ENCODE results near the gene FYB1. TPM values are rescaled to one million over a fixed set of nuclear protein-coding genes. Genes with fewer than 3 reads are reported as not detected.

FYB1 gene
- total and polyA plus RNA-seq, 2 donors (not counting 1 experiment from before 2014, with no cell fraction given), result not detected

GRCh38 chr5:39114155-39114554, 105.2 kb downstream of the FYB1 start:
- no peak overlapping the region for H3K9ac ChIP-seq (ENCODE audit: insufficient read depth, low read length)
- no peak for DNase-seq (ENCODE audit: low read depth in 2 of 2)
- H3K27me3 ChIP-seq (ENCODE audit: control insufficient read depth, insufficient read depth, low read length), result no peaks in the 10 kb centered on the region
- H3K4me3 ChIP-seq (replicated peaks in 1 of 4; ENCODE audit: control extremely low read depth in 1 of 4, insufficient read depth in 1 of 4, low read depth in 3 of 4, low read length in 4 of 4), result no peak overlapping the region
- H3K4me1 ChIP-seq (ENCODE audit: control insufficient read depth, extremely low read depth, insufficient read depth, low read length), result no peaks in the 10 kb centered on the region
- H3K79me2 ChIP-seq (ENCODE audit: control insufficient read depth, insufficient read depth, low read length), result no peaks in the 10 kb centered on the region
- H3K4me2 ChIP-seq (ENCODE audit: extremely low read depth, insufficient read depth, low read length), result no peak overlapping the region
- H4K20me1 ChIP-seq (ENCODE audit: control insufficient read depth, extremely low read depth, insufficient read depth, low read length), result no peaks in the 10 kb centered on the region
- no peaks in the 10 kb centered on the region for H3K9me3 ChIP-seq (ENCODE audit: control insufficient read depth, insufficient read depth, low read depth, low read length)
- no peak overlapping the region for H3K27ac ChIP-seq (ENCODE audit: insufficient read depth, low read length)
- TF ChIP-seq EZH2 (IDR thresholded peaks at IDR 0.05; ENCODE audit: low read length, missing control alignments) (no peak), CTCF (conservative IDR thresholded peaks at IDR 0.05 in 1 of 2, IDR thresholded peaks at IDR 0.05 in 1 of 2; ENCODE audit: low read depth in 1 of 2, low read length in 2 of 2) (no peak)
- H2AFZ ChIP-seq (ENCODE audit: low read length), result no peak overlapping the region
- H3K36me3 ChIP-seq (ENCODE audit: control insufficient read depth, insufficient read depth, low read length), result no peaks in the 10 kb centered on the region

- Histone ChIP-seq H3K9ac (ENCODE audit: insufficient read depth, low read length) (no peak overlapping the region), H4K20me1 (ENCODE audit: control insufficient read depth, extremely low read depth, insufficient read depth, low read length) (no peaks in the 10 kb centered on the region), H3K36me3 (ENCODE audit: control insufficient read depth, insufficient read depth, low read length) (no peaks in the 10 kb centered on the region), H3K4me1 (ENCODE audit: control insufficient read depth, extremely low read depth, insufficient read depth, low read length) (no peaks in the 10 kb centered on the region), H3K27me3 (ENCODE audit: control insufficient read depth, insufficient read depth, low read length) (no peaks in the 10 kb centered on the region), H3K79me2 (ENCODE audit: control insufficient read depth, insufficient read depth, low read length) (no peaks in the 10 kb centered on the region), H3K27ac (ENCODE audit: insufficient read depth, low read length) (no peak overlapping the region), H2AFZ (ENCODE audit: low read length) (no peak overlapping the region), H3K9me3 (ENCODE audit: control insufficient read depth, insufficient read depth, low read depth, low read length) (no peaks in the 10 kb centered on the region), H3K4me2 (ENCODE audit: extremely low read depth, insufficient read depth, low read length) (no peak overlapping the region), H3K4me3 (replicated peaks in 1 of 4; ENCODE audit: control extremely low read depth in 1 of 4, insufficient read depth in 1 of 4, low read depth in 3 of 4, low read length in 4 of 4) (no peak overlapping the region)
- TF ChIP-seq CTCF (conservative IDR thresholded peaks at IDR 0.05 in 1 of 2, IDR thresholded peaks at IDR 0.05 in 1 of 2; ENCODE audit: low read depth in 1 of 2, low read length in 2 of 2) (no peak), EZH2 (IDR thresholded peaks at IDR 0.05; ENCODE audit: low read length, missing control alignments) (no peak)
- peak in 1 of 2 donors; percentile 18 for DNase-seq (ENCODE audit: low read depth in 2 of 2)
Observed at GRCh38 chr5:39113354-39113953, 105.9 kb downstream of the FYB1 start.

- no peaks in the 10 kb centered on the region for H3K9me3 ChIP-seq (ENCODE audit: control insufficient read depth, insufficient read depth, low read depth, low read length)
- H3K4me3 ChIP-seq (replicated peaks in 1 of 4; ENCODE audit: control extremely low read depth in 1 of 4, insufficient read depth in 1 of 4, low read depth in 3 of 4, low read length in 4 of 4), result no peak overlapping the region
- H3K36me3 ChIP-seq (ENCODE audit: control insufficient read depth, insufficient read depth, low read length), result no peaks in the 10 kb centered on the region
- H3K27ac ChIP-seq (ENCODE audit: insufficient read depth, low read length), result no peak overlapping the region
- no peak for TF ChIP-seq EZH2 (IDR thresholded peaks at IDR 0.05; ENCODE audit: low read length, missing control alignments)
- no peak for TF ChIP-seq CTCF (conservative IDR thresholded peaks at IDR 0.05 in 1 of 2, IDR thresholded peaks at IDR 0.05 in 1 of 2; ENCODE audit: low read depth in 1 of 2, low read length in 2 of 2)
- no peak for DNase-seq (ENCODE audit: low read depth in 2 of 2)
- no peak overlapping the region for H2AFZ ChIP-seq (ENCODE audit: low read length)
- no peak overlapping the region for H3K4me2 ChIP-seq (ENCODE audit: extremely low read depth, insufficient read depth, low read length)
- H3K4me1 ChIP-seq (ENCODE audit: control insufficient read depth, extremely low read depth, insufficient read depth, low read length), result no peaks in the 10 kb centered on the region
- H4K20me1 ChIP-seq (ENCODE audit: control insufficient read depth, extremely low read depth, insufficient read depth, low read length), result no peaks in the 10 kb centered on the region
- no peak overlapping the region for H3K9ac ChIP-seq (ENCODE audit: insufficient read depth, low read length)
- H3K27me3 ChIP-seq (ENCODE audit: control insufficient read depth, insufficient read depth, low read length), result no peaks in the 10 kb centered on the region
- H3K79me2 ChIP-seq (ENCODE audit: control insufficient read depth, insufficient read depth, low read length), result no peaks in the 10 kb centered on the region
Observed at GRCh38 chr5:39109606-39110005, 109.8 kb downstream of the FYB1 start.

Measured in fibroblast of lung (primary cell).